WI38 (cell line): ENCODE results near the gene LPCAT2.

Source experiments
- H3K4me3 ChIP-seq: 2 replicates; pipeline ENCODE4 v1.5.1; 2011; ENCODE audit warnings: low read depth, mild to moderate bottlenecking, control low read depth, low read length
- TF ChIP-seq, protein P1 (sequence below): IDR thresholded peaks from 2 replicates; pipeline ENCODE4 v1.5.1; 2012; ENCODE audit warnings: low read depth, mild to moderate bottlenecking, control low read depth, low read length

The LPCAT2 gene

GRCh38 chr16:55632259-55632658, 123.4 kb downstream of the LPCAT2 start:
- no peak overlapping the region for H3K4me3 ChIP-seq
- TF ChIP-seq, protein P1, sequence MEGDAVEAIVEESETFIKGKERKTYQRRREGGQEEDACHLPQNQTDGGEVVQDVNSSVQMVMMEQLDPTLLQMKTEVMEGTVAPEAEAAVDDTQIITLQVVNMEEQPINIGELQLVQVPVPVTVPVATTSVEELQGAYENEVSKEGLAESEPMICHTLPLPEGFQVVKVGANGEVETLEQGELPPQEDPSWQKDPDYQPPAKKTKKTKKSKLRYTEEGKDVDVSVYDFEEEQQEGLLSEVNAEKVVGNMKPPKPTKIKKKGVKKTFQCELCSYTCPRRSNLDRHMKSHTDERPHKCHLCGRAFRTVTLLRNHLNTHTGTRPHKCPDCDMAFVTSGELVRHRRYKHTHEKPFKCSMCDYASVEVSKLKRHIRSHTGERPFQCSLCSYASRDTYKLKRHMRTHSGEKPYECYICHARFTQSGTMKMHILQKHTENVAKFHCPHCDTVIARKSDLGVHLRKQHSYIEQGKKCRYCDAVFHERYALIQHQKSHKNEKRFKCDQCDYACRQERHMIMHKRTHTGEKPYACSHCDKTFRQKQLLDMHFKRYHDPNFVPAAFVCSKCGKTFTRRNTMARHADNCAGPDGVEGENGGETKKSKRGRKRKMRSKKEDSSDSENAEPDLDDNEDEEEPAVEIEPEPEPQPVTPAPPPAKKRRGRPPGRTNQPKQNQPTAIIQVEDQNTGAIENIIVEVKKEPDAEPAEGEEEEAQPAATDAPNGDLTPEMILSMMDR = no peak

DNA sequence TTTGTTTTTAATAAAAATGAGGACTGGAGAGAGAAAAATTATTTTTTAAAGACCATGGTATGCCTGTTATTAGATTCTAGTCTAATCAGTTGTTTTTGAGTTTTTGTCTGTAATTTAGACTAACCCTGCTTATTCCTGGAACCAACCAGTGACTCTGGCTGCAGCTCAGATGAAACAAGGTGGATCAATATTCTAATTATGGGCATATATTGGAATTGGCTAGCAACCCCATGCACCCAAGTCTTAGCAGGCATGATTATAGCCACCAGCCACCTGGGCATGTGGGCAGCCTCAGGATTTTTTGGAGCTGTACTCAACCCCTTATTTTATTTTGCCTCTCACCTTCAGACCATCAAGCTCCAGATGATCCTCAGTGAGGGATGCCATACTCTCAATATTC, 125.3 kb downstream of the LPCAT2 start:
- H3K4me3 ChIP-seq = no peak overlapping the region
- TF ChIP-seq, protein P1 = no peak
